AG09309 (cell line): ENCODE results near the gene ITGB7.
A peak's percentile ranks its signal among the peaks of the same experiment; 100 is the strongest.

Source experiments
- DNase-seq: peaks from one replicate; pipeline ENCODE4 v3.0.0-alpha.2; 2010; ENCODE audit warnings: low read depth
- H3K4me3 ChIP-seq: 2 replicates; pipeline ENCODE4 v1.5.1; 2011; ENCODE audit warnings: mild to moderate bottlenecking, low read depth, low read length, moderate library complexity; ENCODE audit not compliant: control insufficient read depth
- CTCF ChIP-seq: IDR thresholded peaks from 2 replicates; pipeline ENCODE4 v1.5.1; 2011; ENCODE audit warnings: mild to moderate bottlenecking, low read depth, low read length, inconsistent platforms; ENCODE audit not compliant: insufficient read depth, control insufficient read depth; ENCODE audit errors: missing control alignments

Gene ITGB7

GRCh38 chr12:53147181-53147580 lies 59.9 kb downstream of the ITGB7 start:
- DNase-seq = no peak
- no peak for TF ChIP-seq CTCF
- H3K4me3 ChIP-seq = no peak overlapping the region

DNA sequence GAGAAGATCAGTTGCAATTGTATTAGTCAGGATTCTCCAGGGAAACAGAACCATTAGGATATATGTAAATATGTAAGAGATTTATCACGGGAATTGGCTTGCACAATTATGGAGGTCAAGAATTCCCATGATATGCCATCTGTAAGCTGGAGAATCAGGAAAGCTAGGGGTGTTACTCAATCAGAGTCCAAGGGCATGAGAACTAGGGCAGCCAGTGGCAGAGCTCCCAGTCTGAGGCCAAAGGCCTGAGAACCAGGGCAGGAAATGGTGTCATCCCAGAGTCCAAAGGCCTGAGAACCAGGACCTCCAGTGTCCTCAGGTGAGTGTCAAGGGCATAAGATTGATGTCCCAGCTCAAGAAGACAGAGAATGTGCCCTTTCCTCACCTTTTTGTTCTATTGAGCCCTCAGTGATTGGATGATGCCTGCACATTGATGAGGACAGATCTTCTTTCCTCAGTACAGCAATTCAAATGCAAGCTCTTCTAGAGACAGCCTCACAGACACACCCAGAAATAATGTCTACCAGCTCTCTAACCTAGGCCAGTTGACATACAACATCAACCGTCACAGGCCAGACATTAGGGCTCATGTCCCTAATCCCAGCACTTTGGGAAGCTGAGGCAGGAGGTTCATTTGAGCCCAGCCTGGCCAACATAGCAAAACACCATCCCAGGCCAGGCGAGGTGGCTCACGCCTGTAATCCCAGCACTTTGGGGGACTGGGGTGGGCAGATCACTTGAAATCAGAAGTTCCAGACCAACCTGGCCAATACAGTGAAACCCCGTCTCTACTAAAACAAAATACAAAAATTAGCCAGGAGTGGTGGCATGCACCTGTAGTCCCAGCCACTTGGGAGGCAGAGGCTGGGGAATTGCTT lies 61.4 kb downstream of the ITGB7 start:
- peak; percentile 27 for DNase-seq
- TF ChIP-seq CTCF = no peak
- H3K4me3 ChIP-seq = no peak overlapping the region

DNA sequence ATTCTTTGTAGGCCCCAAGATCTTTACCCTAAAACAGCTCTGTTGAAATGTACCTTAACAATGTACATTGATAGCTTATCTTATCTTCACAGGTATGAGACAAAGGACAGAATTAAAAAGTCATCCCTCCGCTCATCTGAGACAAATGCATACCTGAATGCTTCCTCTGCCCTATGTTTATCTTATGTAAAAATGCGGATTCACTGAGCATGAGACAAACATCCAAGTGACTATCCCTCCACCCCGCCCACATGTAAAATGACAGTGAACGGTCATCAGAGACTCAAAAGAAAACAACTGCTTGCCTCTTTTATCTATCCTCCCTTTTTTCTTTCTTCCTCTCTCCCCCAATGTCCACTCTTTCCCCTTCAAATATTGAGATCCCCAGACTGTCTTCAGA lies 63.7 kb downstream of the ITGB7 start:
- no peak for TF ChIP-seq CTCF
- H3K4me3 ChIP-seq = no peak overlapping the region
- no peak for DNase-seq
